GM15510 (cell line): ENCODE measurements around the gene MORN1.

Source experiments
- POLR2A ChIP-seq: IDR thresholded peaks from 3 replicates; pipeline ENCODE4 v1.6.1; 2011; ENCODE audit warnings: borderline replicate concordance; ENCODE audit not compliant: insufficient read length; ENCODE audit errors: extremely low read depth

The MORN1 gene

GRCh38 chr1:2316451-2316961, 74.8 kb downstream of the MORN1 start:
- no peak for TF ChIP-seq POLR2A

- no peak for TF ChIP-seq POLR2A
Measured at GRCh38 chr1:2315674-2316450, 75.5 kb downstream of the MORN1 start.

- TF ChIP-seq POLR2A, result no peak
Measured at GRCh38 chr1:2314803-2315673, 76.3 kb downstream of the MORN1 start.

- no peak for TF ChIP-seq POLR2A
Measured at GRCh38 chr1:2314273-2314802, 77.0 kb downstream of the MORN1 start.

GRCh38 chr1:2313651-2314261, 77.6 kb downstream of the MORN1 start:
- no peak for TF ChIP-seq POLR2A

- no peak for TF ChIP-seq POLR2A
Measured at GRCh38 chr1:2312515-2313301, 78.6 kb downstream of the MORN1 start.

GRCh38 chr1:2312160-2312514, 79.2 kb downstream of the MORN1 start:
- no peak for TF ChIP-seq POLR2A

- TF ChIP-seq POLR2A, result no peak
Measured at GRCh38 chr1:2311184-2312032, 79.9 kb downstream of the MORN1 start.

- no peak for TF ChIP-seq POLR2A
Measured at GRCh38 chr1:2310332-2311183, 80.8 kb downstream of the MORN1 start.

- TF ChIP-seq POLR2A, result no peak
Measured at GRCh38 chr1:2308844-2309243, 82.5 kb downstream of the MORN1 start.

- no peak for TF ChIP-seq POLR2A
Measured at GRCh38 chr1:2307972-2308371, 83.4 kb downstream of the MORN1 start.

GRCh38 chr1:2307064-2307605, 84.2 kb downstream of the MORN1 start:
- no peak for TF ChIP-seq POLR2A

- no peak for TF ChIP-seq POLR2A
Measured at GRCh38 chr1:2306151-2306978, 85.0 kb downstream of the MORN1 start.
